AG04450 (cell line): ENCODE data around the gene TP53TG5. TPM values are rescaled to one million over a fixed set of nuclear protein-coding genes. Genes with fewer than 3 reads are reported as not detected.

ENCODE experiments used
- CTCF ChIA-PET: fragments of 300-600, 350-600 bp; formaldehyde crosslinking; extraction: SDS; loops from one replicate; lab custom pipeline; 2022; ENCODE audit warnings: antibody characterized with exemption, inconsistent platforms; lab: Charles Lee
- POLR2A ChIA-PET: fragments of 350-600 bp; formaldehyde crosslinking; extraction: SDS; loops from one replicate; lab custom pipeline; 2021; ENCODE audit warnings: antibody characterized with exemption, inconsistent platforms; lab: Yijun Ruan, JAX
- DNase-seq: peaks from one replicate; pipeline ENCODE4 v3.0.0-alpha.2; 2011; ENCODE audit warnings: low read depth, low spot score
- H3K27ac ChIP-seq: one replicate; pipeline ENCODE4 v1.5.1; 2012; ENCODE audit warnings: low read depth, low read length, control low read depth
- H3K27me3 ChIP-seq: one replicate; pipeline ENCODE4 v1.6.0; 2012; ENCODE audit warnings: low read length; ENCODE audit not compliant: control insufficient read depth, insufficient read depth
- H3K4me3 ChIP-seq: 2 replicates; pipeline ENCODE4 v1.5.1; 2011; ENCODE audit warnings: mild to moderate bottlenecking, low read depth, low read length, control low read depth
- H3K9me3 ChIP-seq: 2 replicates; pipeline ENCODE4 v1.5.1; 2012; ENCODE audit warnings: low read length; ENCODE audit not compliant: control insufficient read depth, insufficient read depth
- CTCF ChIP-seq: IDR thresholded peaks from 2 replicates; pipeline ENCODE4 v1.5.1; 2011; ENCODE audit warnings: low read depth, low read length, control low read depth, inconsistent platforms
- polyA plus RNA-seq: library from polyadenylated mRNA; depleted of rRNA; stranded (reverse); fragments of >200 nt; gene quantifications from 2 replicates; pipeline ENCODE4 v1.2.3, GENCODE V29; 2011

TP53TG5 gene
- polyA plus RNA-seq, 1 experiment, result not detected

GRCh38 chr20:45343532-45344167 lies 34.5 kb downstream of the TP53TG5 start:
- no peak for DNase-seq
- ChIA-PET CTCF (interaction anchor here (0.6 to 1.6 kb wide), 7 partner anchors 8 to 428 kb away, joined by 3 to 14 read pairs (median 4); partner anchors contain the start of gene SYS1), POLR2A (interaction anchor here (0.6 to 2.7 kb wide), 9 partner anchors 8 to 93 kb away, joined by 3 to 11 read pairs (median 5); partner anchors contain the start of gene SYS1)
- Histone ChIP-seq H3K4me3 (peak overlapping the region; percentile 97), H3K9me3 (no peaks in the 10 kb centered on the region; the same call in 1 of the 2 replicates), H3K27ac (peak overlapping the region; percentile 89), H3K27me3 (no peaks in the 10 kb centered on the region)
- TF ChIP-seq CTCF, result no peak

GRCh38 chr20:45342855-45343531 lies 35.1 kb downstream of the TP53TG5 start:
- no peaks in the 10 kb centered on the region; the same call in 1 of the 2 replicates for H3K9me3 ChIP-seq
- no peak for TF ChIP-seq CTCF
- ChIA-PET POLR2A (interaction anchor here (0.6 to 2.7 kb wide), 2 partner anchors 20 to 53 kb away, joined by 8 to 9 read pairs; partner anchors contain the start of gene SYS1), CTCF (interaction anchor here (0.6 to 2.2 kb wide), 4 partner anchors 19 to 428 kb away, joined by 3 to 14 read pairs (median 9); partner anchors contain the start of gene SYS1)
- DNase-seq, result no peak
- peak overlapping the region; percentile 89 for H3K27ac ChIP-seq
- peak overlapping the region; percentile 97 for H3K4me3 ChIP-seq
- H3K27me3 ChIP-seq, result no peaks in the 10 kb centered on the region

- Histone ChIP-seq H3K27ac (peak overlapping the region; percentile 85), H3K27me3 (no peaks in the 10 kb centered on the region), H3K9me3 (no peaks in the 10 kb centered on the region), H3K4me3 (peak overlapping the region; percentile 97)
- ChIA-PET CTCF (interaction anchor here (0.7 to 2.2 kb wide), 4 partner anchors 20 to 95 kb away, joined by 5 to 13 read pairs (median 7); partner anchors contain the start of gene SYS1), POLR2A (interaction anchor here (0.6 to 2.7 kb wide), 2 partner anchors 21 to 436 kb away, joined by 3 to 8 read pairs; partner anchors contain the start of gene SYS1)
- no peak for DNase-seq
- TF ChIP-seq CTCF, result no peak
Observed at GRCh38 chr20:45341939-45342854, 35.9 kb downstream of the TP53TG5 start.

- Histone ChIP-seq H3K9me3 (no peaks in the 10 kb centered on the region), H3K27me3 (no peaks in the 10 kb centered on the region), H3K4me3 (peak overlapping the region; percentile 97), H3K27ac (peak overlapping the region; percentile 85)
- no peak for DNase-seq
- no peak for TF ChIP-seq CTCF
- ChIA-PET CTCF (interaction anchor here (1.2 to 2.2 kb wide), 3 partner anchors 21 to 95 kb away, joined by 5 to 13 read pairs (median 6); partner anchors contain the start of gene SYS1), POLR2A (interaction anchor here (2.7 kb wide), 1 partner anchor 22 kb away, joined by 8 read pairs; the partner anchor contains the start of gene SYS1)
Observed at GRCh38 chr20:45341579-45341938, 36.6 kb downstream of the TP53TG5 start.
